ENCODE results near the gene PLEKHS1. TPM values are rescaled to one million over a fixed set of nuclear protein-coding genes. Genes with fewer than 3 reads are reported as not detected.

The PLEKHS1 gene
- total RNA-seq, 1 donor from 2014 or later: not detected

GRCh38 chr10:113753020-113753692 is 1.7 kb downstream of the PLEKHS1 start:
- H3K4me3 ChIP-seq: no peak overlapping the region

DNA sequence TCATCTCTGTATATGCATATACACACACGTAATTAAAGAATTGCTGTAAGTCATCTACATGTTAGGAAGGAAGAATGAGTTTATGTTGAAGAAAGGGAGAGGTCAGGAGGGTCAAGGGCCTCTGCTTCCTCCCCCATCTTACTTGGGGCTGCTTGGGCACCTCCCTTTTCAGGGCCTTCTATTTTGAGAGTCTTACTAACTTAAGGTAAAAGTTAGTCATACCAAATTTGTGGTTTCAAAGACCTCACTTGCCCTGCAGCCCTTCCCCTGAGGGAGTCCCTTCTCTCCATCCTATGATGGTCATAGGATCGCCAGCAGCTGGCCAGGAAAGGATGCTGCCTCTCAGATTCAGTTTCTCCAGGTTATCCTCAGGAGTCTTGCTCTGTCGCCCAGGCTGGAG is 2.6 kb downstream of the PLEKHS1 start:
- intact Hi-C loops (cut with micrococcal nuclease): no loop called here
- H3K9me3 ChIP-seq (replicated peaks): no peaks in the 10 kb centered on the region
- no peak overlapping the region for H3K27ac ChIP-seq (replicated peaks)
- H3K36me3 ChIP-seq: no peaks in the 10 kb centered on the region
- no peaks in the 10 kb centered on the region for H3K4me1 ChIP-seq
- no peak for TF ChIP-seq CTCF (IDR thresholded peaks at IDR 0.05; ENCODE audit: borderline replicate concordance)
- DNase-seq: no peak
- H3K4me3 ChIP-seq: no peak overlapping the region
- peaks cover 34% of the 10 kb centered on the region for H3K27me3 ChIP-seq (ENCODE audit: low read depth)

More at GRCh38 chr10:113753020-113753692, 1.7 kb downstream of the PLEKHS1 start:
- Histone ChIP-seq H3K4me1 (no peaks in the 10 kb centered on the region), H3K27ac (replicated peaks) (no peak overlapping the region), H3K36me3 (no peaks in the 10 kb centered on the region), H3K27me3 (ENCODE audit: low read depth) (peaks cover 38% of the 10 kb centered on the region), H3K9me3 (replicated peaks) (no peaks in the 10 kb centered on the region)
- intact Hi-C loops (cut with micrococcal nuclease): no loop called here
- no peak for DNase-seq
- no peak for TF ChIP-seq CTCF (IDR thresholded peaks at IDR 0.05; ENCODE audit: borderline replicate concordance)

- H3K36me3 ChIP-seq: no peaks in the 10 kb centered on the region
- H3K4me1 ChIP-seq: no peaks in the 10 kb centered on the region
- no peaks in the 10 kb centered on the region for H3K9me3 ChIP-seq (replicated peaks)
- H3K27ac ChIP-seq (replicated peaks): no peak overlapping the region
- no peak for DNase-seq
- no peak overlapping the region for H3K4me3 ChIP-seq
- H3K27me3 ChIP-seq (ENCODE audit: low read depth): peaks cover 34% of the 10 kb centered on the region
- intact Hi-C loops (cut with micrococcal nuclease): no loop called here
- TF ChIP-seq CTCF (IDR thresholded peaks at IDR 0.05; ENCODE audit: borderline replicate concordance): no peak
Measured at GRCh38 chr10:113754768-113755167, 3.3 kb downstream of the PLEKHS1 start.

DNA sequence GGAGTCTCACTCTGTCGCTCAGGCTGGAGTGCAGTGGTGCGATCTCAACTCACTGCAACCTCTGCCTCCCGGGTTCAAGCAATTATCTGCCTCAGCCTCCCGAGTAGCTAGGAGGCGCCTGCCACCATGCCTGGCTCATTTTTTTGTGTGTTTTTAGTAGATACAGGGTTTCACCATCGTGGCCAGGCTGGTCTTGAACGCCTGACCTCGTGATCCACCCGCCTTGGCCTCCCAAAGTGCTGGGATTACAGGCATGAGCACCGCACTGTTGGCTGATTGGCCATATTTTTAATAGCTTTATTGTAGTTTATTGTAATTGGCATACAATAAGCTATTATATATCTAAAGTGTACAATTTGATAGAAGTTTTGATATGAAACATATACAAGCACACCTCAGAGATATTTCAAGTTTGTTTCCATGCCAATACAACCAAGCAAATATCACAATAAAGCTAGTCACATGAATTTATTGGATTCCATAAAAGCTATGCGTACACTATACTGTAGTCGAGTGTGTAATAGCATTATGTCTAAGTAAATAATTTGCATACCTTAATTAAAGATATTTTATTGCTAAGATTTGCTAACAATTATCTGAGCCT is 5.6 kb downstream of the PLEKHS1 start:
- Histone ChIP-seq H3K4me3 (no peak overlapping the region), H3K4me1 (no peaks in the 10 kb centered on the region)

DNA sequence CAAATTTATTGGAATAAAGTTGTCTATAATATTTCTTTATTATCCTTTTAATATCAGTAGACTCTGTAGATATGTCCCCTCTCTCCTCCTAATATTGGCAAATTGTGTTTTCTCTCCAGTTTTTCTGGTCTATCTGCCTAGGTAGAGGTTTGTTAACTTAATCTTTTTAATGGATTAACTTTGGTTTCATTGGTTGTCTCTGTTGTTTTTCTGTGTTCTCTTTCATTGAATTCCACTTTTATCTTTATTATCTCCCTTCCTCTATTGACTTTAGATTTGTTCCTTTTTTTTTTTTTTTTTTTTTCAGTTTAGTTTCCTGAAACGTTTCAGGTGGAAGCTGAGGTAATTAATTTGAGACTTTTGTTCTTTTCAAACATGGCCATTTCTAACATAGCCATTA is 10.6 kb downstream of the PLEKHS1 start:
- H3K27ac ChIP-seq (replicated peaks): no peak overlapping the region
- no peak for DNase-seq
- TF ChIP-seq CTCF (IDR thresholded peaks at IDR 0.05; ENCODE audit: borderline replicate concordance): no peak
- H3K4me3 ChIP-seq: no peak overlapping the region
- intact Hi-C loops (cut with micrococcal nuclease): no loop called here
- H3K27me3 ChIP-seq (ENCODE audit: low read depth): no peaks in the 10 kb centered on the region
- H3K4me1 ChIP-seq: peaks cover 6% of the 10 kb centered on the region
- no peaks in the 10 kb centered on the region for H3K36me3 ChIP-seq
- peaks cover 9% of the 10 kb centered on the region for H3K9me3 ChIP-seq (replicated peaks)

More for the DNA sequence above, 5.6 kb downstream of the PLEKHS1 start:
- DNase-seq: no peak
- intact Hi-C loops (cut with micrococcal nuclease): no loop called here
- no peaks in the 10 kb centered on the region for H3K36me3 ChIP-seq
- peaks cover 34% of the 10 kb centered on the region for H3K27me3 ChIP-seq (ENCODE audit: low read depth)
- TF ChIP-seq CTCF (IDR thresholded peaks at IDR 0.05; ENCODE audit: borderline replicate concordance): no peak
- H3K27ac ChIP-seq (replicated peaks): no peak overlapping the region
- H3K9me3 ChIP-seq (replicated peaks): no peaks in the 10 kb centered on the region
